HG02678 (cell line): ENCODE measurements around the gene SLC39A11.
"Not testable (repeated sequence)": the region's sequence is repeated elsewhere in the genome, so short reads cannot be mapped to it uniquely, and the experiment has no call there.

Experiments used
- ATAC-seq: cut with Tn5 transposase; IDR thresholded peaks from one replicate; pipeline ENCODE4 v1.9.1; 2021; ENCODE audit warnings: mild to moderate bottlenecking, moderate library complexity; ENCODE audit not compliant: unreplicated experiment

SLC39A11 gene

DNA sequence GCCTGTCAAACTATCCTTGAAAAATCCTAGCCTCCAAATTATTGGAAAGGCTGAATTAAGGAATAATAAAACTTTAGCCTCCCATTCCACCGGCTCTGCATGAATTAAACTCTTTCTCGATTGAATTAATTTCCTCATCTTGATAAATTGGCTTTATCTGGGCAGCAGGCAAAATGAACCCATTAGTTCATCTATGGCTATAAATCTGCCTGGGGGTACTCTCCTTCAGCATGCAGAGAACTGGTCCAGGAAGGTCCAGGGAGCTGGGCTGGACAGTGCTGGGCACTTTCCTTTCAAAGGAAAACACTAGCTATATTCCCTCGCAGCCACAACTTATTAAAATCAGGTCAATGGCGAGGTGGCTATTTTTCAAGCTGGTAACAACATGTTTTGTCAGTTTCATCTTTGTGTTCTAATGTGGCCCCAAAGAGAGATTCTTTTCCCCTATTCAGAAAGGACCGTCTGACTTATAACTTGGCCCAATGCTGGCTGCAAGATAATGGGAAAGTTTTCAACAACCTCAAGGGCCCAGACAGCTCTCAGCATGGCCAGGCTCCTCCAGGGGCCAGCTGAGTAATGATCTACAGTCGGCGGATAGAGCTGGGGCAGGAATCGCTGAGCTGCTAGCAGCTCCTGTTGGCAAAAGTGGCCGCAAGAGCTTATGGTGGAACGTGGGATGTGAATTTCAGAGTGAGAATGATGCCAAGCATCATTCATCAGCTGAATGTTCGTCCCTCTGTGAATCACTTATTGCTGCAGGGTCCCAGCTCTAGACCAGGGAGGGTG lies 326.9 kb downstream of the SLC39A11 start:
- ATAC-seq, result no peak

DNA sequence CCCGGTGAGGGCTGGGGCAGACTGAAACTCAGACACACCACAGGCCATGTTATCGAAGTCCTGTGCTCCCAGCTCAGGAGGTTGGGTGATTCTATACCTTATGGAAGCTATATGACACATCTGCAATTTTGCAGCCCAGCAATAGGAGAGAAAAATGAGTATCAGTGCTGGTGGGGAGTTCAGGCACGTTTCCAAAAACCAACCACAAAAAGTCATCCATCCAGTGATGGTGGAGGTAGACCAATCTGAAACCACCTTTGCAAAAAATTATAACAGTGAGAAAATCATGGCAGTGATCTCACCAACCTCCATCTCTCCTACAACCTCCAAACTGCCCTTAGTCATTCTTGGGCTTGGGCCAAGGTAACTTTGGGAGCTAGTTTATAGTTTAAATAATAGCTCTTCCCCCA lies 327.9 kb downstream of the SLC39A11 start:
- no peak for ATAC-seq

DNA sequence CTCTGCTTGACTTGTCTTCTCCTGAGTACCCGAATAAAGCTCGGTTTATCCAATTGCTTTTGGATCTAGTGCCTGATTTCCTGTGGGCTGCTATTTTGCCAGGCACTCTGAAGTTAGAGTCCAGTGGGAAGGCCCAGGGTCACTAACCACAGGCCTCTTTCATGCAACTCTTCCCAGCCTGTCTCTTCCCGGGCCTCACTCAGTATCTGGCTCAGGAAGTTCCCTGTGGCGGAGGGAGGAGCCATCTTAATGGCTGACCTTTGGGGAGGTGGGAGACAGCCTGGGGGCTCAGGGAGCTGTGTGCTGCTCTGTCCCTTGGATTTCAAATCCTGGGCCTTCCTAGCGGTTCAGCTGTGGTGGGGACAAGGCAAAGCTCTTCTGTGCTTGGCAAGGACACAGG lies 328.5 kb downstream of the SLC39A11 start:
- ATAC-seq, result no peak

DNA sequence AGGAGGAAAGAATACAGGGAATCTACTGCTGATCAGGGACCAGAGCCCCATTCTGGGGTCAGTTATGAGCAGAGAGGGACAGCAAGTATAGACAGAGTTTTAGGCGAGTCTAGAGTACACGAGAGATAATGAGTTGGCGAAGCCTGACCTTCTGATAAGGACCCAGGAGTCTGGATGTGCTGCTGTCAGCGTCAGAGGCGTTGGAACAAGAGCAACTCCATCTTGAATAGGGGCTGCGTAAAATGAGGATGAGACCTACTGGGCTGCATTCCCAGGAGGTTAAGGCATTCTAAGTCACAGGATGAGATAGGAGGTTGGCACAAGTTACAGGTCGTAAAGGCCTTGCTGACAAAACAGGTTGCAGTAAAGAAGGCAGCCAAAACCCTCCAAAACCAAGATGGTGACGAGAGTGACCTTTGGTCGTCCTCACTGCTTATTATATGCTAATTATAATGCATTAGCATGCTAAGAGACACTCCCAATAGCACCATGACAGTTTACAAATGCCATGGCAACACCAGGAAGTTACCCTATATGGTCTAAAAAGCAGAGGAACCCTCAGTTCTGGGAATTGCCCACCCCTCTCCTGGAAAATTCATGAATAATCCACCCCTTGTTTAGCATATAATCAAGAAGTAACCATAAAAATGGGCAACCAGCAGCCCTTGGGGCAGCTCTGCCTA lies 330.5 kb downstream of the SLC39A11 start:
- not testable (repeated sequence) for ATAC-seq

DNA sequence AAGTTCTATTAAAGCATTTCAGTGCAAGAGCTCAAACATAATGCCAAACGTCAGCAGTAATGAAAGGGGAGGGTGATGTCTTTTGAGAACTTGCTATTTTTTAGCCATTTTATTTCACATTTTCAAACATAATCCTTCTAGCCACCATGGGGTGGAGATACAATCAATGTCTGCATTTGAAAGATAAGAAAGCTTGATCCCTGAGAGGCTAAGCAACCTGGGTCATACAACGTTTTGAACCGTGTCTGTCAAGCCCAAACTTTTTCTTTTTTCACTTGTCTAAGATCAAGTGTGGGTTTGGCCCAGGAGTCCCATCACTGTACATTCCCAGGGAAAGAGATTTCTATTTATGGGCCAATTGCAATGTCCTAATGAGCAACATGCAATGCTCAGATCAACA lies 331.1 kb downstream of the SLC39A11 start:
- no peak for ATAC-seq

DNA sequence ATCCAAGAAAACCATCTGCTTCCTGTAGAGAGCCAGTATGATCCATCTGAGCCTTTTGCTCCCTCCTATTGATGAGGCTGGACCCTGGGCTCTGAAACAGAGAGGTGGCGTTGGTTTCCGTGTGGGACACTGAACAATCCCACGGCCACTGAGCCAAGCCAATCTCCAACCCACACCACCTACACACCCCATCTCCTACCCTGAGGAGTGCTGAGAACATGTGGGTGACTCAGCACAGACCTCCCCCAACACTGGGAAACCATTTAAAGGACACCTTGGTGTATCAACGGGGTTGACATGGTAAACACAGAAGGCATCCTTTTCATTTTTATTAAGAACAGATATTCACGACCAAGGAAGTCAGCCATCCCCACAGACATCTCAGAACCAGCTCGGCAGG lies 332.1 kb downstream of the SLC39A11 start:
- ATAC-seq, result no peak

DNA sequence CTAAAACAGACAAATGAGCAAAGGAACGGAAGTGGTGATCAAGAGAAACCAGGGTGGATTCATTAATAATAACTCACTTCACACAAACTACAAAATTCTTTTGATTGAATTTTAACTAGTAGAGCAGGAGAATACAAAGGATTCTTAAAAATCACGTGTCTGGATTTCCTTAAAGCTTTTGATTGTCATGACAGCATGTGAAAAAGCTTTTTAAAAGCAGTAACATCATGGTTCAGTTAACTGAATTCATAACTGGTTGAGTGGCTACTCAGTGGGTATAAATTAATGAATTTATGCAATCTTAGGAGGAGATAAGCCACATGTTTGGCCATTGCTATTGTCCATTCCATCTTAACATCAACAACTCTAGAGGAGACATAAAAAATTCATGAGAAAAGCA lies 333.2 kb downstream of the SLC39A11 start:
- ATAC-seq, result no peak

DNA sequence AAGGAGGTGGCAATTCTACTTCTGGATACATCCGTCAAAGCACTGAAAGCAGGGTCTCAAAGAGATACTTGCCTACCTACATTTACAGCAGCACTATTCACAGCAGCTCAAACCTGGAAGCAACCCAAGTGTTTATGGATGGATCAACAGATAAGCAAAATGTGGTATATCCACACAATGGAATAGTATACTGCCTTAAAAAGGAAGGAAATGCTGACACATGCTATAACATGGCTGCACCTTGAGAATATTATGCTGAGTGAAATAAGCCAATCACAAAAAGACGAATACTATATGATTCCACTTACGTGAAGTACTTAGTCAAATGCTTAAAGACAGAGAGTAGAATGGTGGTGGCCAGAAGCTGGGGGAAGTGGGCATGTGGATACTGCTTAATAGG lies 336.2 kb downstream of the SLC39A11 start:
- ATAC-seq, result no peak

DNA sequence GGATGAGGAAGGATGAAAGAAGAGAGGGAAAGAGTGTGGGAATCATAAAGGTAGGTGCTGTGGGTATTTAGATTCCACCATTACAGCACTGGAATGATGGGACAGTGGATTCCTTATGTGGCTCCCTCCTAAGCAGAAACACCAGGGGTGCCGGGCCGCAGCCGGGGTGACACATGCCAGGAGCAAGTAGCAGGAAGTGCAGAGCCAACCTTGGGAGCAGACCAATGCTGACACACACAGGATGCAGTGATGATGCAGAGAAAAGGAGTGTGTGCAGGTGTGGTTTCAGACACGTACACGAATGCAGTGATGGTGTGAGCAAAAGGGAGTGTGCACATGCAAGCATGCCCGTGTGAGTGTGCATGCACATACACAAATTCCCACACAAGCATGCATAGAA lies 338.0 kb downstream of the SLC39A11 start:
- no peak for ATAC-seq

DNA sequence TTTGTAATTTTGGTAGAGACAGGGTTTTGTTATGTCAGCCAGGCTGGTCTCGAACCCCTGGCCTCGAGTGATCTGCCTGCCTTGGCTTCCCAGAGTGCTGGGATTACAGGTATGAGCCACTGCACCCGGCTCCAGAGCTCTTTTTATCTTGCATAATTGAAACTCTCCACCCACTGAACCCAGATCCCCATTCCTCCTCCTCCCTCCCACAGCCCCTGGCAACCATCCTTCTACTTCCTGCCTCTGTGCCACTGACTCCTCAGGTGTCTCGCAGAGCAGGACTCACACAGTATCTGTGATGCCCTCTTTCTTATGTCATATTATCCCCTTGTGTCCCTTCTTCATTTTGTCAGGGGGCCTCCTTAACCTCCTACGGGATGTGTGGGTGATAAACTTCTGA lies 340.7 kb downstream of the SLC39A11 start:
- no peak for ATAC-seq

DNA sequence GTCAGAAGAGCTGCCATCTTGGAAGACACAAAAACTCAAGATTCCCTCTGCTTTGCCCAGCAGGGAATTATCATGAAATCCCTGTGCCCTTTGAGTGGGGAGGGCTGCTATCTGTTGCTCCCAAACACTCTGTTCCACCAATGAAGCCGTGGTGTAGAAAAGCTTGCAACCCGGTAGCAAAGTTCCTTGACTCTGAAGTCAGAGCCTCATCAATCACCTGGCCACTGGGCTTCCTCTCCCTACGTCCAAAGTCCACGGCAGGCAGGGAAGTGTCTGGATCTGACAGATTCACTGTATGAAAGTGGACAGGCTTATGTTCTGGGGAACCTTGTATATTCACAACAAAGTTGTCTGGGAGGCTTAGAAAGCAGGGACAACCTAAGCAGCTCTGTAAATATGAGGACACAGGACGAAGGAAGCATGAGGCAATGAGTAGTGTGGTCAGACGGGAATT lies 343.3 kb downstream of the SLC39A11 start:
- no peak for ATAC-seq

DNA sequence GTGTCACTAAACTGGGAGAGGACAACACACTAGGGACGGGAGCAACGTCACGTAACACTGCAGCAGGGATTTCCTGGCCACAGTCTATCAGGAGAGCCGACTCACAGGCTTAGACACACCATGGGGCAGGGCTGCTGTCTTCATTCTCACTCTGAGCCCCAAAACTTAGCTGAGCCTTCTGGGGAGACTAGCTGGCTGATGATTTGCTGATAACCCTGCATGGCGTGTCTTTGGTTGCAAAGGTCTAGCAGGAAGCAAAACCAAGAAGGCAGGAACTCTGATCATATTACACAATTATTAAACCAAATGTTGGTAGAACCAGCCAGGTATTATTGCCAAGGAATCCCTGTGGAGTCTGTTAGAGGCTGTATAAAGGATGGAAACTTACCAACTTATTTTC lies 345.0 kb downstream of the SLC39A11 start:
- ATAC-seq, result no peak

DNA sequence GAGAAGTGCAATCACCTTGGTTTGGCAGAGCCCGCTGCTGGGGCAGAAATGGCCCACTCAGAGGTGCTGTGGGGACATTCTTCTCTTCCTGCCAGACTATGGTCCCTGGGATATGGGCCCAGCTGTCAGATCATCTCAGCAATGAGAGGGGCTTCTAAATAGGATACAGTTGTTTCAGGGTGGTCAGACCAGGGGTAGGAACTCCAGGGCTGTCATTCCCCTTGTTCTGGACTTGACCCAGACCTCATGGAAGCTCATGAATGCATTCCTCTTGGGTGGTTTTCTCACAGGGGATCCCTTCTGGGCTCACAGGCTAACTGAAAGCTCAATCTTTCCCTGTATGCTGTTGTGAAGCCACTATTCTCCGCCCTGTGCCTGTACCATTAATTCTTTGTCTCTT lies 347.2 kb downstream of the SLC39A11 start:
- ATAC-seq, result no peak

DNA sequence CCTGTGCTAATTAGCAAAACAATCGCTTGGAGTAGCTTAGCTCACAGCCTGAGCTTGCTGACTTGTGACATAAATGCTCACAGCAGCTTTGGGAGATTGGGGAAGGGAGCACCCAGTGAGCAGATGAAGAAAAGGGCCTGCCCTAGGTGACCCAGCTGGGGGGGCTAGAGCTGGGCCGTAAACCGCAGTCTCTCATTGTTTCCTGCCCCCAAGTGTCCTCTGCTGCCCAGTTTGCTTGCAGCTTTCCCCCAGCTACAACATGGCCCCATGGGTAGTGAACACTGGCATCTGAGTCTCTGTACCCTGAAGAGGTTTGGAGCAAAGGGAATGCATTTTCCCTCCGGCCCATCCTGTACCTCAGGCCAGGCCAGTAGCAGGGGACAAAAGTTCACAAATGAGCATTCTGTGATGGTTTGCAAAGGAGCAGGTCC lies 349.4 kb downstream of the SLC39A11 start:
- no peak for ATAC-seq

DNA sequence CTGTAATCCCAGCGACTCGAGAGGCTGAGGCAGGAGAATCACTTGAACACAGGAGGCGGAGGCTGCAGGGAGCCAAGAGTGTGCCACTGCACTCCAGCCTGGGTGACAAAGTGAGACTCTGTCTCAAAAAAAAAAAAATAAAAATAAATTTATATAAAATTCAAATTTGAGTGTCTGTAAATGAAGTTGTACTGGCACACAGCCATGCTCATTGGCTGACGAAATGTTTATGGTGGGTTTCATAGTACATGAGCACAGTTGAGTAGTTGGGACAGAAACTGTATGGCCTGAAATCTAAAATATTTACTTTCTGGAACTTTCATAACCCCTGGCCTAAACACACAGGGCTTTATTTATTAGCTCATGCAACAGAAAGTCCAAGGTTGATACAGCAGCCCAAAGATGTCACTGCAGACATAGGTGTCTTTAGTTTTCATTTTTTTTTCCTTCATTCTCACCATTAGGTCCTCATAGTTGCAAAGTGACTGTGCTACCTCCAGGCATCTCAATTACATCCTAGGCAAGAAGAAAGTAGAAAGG lies 355.3 kb downstream of the SLC39A11 start:
- no peak for ATAC-seq

DNA sequence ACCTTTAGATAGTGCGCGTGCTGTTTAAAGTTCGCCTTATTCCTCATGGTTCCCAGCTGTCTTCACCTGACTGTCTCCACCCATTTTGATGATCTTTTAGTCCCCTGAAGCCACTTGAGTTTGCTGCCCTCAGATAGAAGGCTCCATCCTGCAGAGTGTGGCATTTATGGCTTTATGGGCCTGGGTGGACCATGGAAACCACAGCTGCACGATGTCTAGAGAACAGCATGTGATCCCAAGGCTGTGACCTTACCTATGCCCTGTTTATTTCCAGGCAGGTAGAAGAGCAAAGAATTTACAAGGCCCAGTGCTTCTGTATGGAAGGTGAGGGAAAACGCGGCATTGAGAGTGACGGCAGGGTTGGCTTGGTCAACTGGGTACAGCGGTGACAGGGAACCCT lies 356.9 kb downstream of the SLC39A11 start:
- ATAC-seq, result no peak

DNA sequence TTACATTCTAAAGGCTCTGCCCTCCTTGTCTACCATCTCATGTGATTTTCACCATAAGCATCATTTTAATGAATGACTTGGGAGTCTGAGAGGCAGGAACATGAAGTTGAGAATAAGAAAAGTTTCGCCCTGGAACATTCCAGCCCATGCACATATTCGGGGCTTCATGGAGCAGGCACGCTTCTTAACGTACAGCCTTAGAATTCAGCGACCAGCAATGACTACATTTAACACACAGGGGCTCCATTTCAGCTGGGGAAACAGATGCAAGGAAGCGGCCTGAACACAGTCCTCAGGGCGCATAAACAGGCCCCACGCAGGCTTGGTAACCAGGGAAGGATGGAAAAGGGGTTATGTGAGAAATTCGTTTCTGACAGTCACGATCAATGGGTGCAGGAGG lies 357.4 kb downstream of the SLC39A11 start:
- ATAC-seq, result no peak

DNA sequence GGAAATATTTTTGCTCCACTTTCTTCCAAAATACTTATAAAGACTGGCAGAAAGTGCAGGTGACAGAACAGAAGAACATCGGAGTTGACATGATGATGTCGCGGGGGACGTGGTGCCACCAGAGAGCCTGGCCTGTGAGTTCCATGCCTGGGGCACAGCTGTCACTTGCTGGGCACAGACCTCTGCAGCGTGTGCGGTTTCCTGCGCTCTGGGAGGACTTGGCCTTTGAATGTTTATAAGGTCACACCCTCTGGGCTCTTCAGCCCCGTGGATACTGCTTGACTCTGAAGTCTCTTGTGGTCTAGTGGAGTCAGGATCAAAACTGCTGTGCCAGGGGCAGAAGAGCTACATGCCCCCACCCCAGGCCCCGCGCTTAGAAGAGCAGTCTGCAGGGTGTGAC lies 357.9 kb downstream of the SLC39A11 start:
- ATAC-seq, result no peak

DNA sequence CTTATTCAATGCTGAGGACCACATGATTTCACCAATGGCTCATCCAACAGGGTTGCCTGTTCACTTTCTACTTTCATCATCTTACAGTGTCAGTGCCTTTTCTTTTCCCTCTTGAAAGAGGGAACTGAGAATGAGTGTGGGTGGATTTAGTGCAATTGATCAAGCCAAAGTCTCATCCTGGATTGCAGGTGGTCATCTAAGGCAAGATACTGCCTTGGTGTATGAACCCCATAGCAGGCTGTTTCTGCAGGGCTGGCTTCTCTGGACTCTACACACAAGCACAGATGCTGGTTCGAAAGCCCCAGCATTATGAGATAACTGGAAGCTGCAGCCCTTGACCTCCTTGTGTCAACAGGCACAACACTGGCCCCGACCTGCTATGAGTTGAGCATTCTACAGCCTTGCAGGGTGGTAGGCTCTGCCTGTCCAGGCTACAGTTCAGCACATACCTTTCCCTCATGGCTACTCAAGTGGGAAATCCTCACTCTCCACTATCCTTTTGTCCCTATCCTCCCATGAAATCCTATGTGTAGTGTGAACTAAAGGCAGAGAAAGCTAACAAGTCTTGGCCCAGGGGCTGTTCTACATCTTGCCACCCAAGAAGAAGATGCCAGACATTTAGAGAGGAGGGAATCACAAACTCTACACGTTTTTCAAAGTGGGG lies 358.7 kb downstream of the SLC39A11 start:
- ATAC-seq, result no peak

DNA sequence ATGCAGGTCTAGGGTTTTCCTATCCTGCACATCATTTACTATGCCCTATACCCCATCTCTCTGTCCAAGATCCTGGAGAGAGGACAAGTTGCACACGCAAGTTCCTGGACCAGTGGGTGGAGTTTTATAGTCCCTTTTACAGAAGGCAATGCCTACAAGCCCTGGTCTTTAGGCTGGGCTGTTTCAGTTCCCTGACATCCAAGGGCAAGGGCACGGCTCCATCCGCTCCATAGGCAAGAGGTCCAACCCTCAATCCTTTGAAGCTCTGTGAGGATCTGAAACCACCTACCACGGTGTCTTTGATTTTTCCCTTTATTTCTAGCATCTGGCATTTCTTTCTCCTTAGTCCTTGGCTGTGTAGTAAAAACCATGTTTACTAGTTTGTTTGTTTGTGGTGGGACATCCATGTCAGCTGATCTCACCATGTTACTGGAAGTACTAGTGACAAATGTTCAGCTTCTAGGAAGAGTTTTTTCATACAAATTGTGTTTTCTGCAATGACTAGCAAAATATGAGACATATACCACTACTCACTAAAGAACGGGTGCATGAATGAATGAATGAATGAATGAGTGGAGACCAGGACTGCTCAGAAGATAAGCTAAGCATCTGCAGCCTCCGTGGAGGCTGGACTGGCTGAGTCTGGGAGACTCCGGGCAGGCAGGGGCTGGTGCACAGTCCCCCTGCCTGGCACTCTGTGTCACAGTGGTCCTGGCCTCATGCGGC lies 359.4 kb downstream of the SLC39A11 start:
- ATAC-seq, result no peak

DNA sequence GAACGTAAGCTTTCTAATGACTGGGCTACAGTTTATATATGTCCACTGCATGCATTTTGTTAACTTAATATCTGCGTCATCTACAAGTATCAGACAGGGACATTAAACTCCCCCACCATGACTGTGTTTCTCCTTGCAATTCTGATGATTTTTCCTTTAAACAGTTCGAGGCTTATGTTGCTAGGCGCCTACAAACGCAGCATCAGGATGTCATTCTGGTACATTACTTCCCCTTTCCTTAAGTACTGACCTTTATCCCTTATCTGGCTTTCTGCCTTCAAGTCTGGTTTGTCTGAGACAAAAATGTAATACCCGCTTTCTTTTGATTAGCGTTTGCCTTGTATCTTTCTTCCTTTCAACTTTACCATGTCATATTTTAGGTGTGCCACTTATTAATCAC lies 362.4 kb downstream of the SLC39A11 start:
- no peak for ATAC-seq
